Body of pancreas (tissue), 4 donors: ENCODE results near the gene PRSS8. TPM values are rescaled to one million over a fixed set of nuclear protein-coding genes. Genes with fewer than 3 reads are reported as not detected.

Experiments used
- ATAC-seq: fragments of 150-250 bp; one replicate; pipeline ENCODE4 v1.9.1; 2016
- DNase-seq, 4 donors: peaks; one replicate each; pipeline ENCODE4 v3.0.0-alpha.2; 2019
- H3K27ac ChIP-seq, 4 donors: fragments of 200-600 bp; sonication (generic); 1 replicate in 3 of 4; 2 replicates in 1 of 4; pipeline versions ENCODE4 v1.5.1 to v1.6.1; 2016 to 2019; ENCODE audit warnings: mild to moderate bottlenecking in 1 of 4, mixed read lengths in 1 of 4, moderate library complexity in 1 of 4
- H3K27me3 ChIP-seq, 2 donors: fragments of 200-600 bp; sonication (generic); one replicate each; pipeline ENCODE4 v1.6.0; 2016; ENCODE audit warnings: mild to moderate bottlenecking in 1 of 2
- H3K36me3 ChIP-seq, 2 donors: fragments of 200-600 bp; sonication (generic); replicated peaks in 1 of 2; 2 replicates each; pipeline ENCODE4 v1.5.1; 2016; ENCODE audit warnings: low read depth in 2 of 2; ENCODE audit not compliant: insufficient read depth in 1 of 2
- H3K4me1 ChIP-seq: fragments of 200-600 bp; sonication (generic); one replicate; pipeline ENCODE4 v1.6.0; 2016
- H3K4me3 ChIP-seq, 2 donors: fragments of 200-600 bp; sonication (generic); 1 replicate in 1 of 2; 2 replicates in 1 of 2; pipeline ENCODE4 v1.5.1; 2016 to 2019
- H3K9me3 ChIP-seq, 3 donors: fragments of 200-600 bp; sonication (generic); 1 replicate in 2 of 3; 2 replicates in 1 of 3; pipeline ENCODE4 v1.5.1; 2016
- POLR2A ChIP-seq, 3 donors: fragments of 450-650 bp; IDR thresholded peaks; one replicate each; pipeline ENCODE4 v1.6.1; 2016; ENCODE audit warnings: antibody characterized with exemption in 3 of 3, mild to moderate bottlenecking in 2 of 3
- WGBS, 2 donors: methylation state at CpG; one replicate each; pipeline ENCODE4 v1.1.5; 2017; 5-methylcytosine and 5-hydroxymethylcytosine counted together
- intact Hi-C: fragments of 100-400 bp; cut with DNase I; formaldehyde crosslinking; loops from one replicate; pipeline ENCODE4 v1.15.1; 2023
- total RNA-seq, 2 donors: library from RNA; depleted of rRNA; stranded (reverse); fragments of >200 nt; gene quantifications; one replicate each; pipeline ENCODE4 v1.1.0, GENCODE V29; 2016
- TF ChIP-seq, protein P1 (sequence below), 7 experiments: fragments of 450-650 bp in 4 of 7; fragments of 200-600 bp in 3 of 7; sonication (generic) in 3 of 7; IDR thresholded peaks; one replicate each; pipeline ENCODE4 v1.5.1; 2016 to 2019; ENCODE audit warnings: antibody characterized with exemption in 7 of 7

Gene PRSS8
- total RNA-seq = 10 to 100 TPM; 75.5 to 81.7 TPM

DNA sequence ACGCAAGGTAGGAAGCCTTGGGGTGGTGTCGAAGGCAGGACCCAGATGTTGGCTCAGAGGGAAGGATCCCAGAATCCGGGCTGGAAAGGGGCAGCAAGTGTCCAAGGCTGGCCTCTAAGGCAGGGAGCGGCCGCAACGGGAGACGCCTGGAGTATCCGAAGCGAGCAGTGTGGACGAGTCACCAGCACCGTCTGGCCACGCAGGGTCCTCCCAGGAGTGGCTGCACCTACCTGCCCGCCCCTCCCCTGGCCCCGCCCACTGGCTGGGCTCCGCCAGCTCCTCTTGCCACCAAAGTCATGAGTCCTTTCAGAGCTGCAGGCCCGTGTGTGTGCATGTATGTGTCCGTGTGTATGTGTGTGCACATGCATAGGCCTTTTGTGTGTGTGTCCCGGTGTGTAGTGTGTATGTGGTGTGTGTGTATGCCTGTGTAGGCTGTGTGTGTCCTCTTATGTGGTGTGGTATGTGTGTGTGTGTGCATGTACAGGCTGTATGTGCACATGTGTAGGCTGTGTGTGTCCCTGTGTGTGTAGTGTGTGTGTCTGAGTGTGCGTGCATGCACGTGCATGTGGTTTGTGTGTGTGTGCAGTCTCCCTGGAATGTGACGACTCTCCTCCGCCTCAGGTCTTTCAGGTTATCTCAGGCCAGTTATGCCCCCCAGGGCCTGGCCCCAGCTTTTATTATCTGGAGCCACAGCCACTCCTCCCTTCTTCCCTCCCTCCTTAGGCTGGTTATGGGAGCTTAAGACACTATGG is at the start of gene PRSS8:
PRSS8 (minus strand) TSS at position 193 of the 752 bp plus-strand sequence. CDS start 229 bp downstream, outside the sequence.
- peak within 1 kb of the TSS; percentile 94 to 99 (median 94) for H3K27ac ChIP-seq
- no peaks in the 10 kb centered on the region for H3K27me3 ChIP-seq
- DNase-seq (peak; percentile 95 to 97 (median 96)), ATAC-seq (peak; percentile 58)
- intact Hi-C loops = no loop called here
- peaks cover 71% of the 10 kb centered on the region for H3K4me1 ChIP-seq
- TF ChIP-seq, protein P1, sequence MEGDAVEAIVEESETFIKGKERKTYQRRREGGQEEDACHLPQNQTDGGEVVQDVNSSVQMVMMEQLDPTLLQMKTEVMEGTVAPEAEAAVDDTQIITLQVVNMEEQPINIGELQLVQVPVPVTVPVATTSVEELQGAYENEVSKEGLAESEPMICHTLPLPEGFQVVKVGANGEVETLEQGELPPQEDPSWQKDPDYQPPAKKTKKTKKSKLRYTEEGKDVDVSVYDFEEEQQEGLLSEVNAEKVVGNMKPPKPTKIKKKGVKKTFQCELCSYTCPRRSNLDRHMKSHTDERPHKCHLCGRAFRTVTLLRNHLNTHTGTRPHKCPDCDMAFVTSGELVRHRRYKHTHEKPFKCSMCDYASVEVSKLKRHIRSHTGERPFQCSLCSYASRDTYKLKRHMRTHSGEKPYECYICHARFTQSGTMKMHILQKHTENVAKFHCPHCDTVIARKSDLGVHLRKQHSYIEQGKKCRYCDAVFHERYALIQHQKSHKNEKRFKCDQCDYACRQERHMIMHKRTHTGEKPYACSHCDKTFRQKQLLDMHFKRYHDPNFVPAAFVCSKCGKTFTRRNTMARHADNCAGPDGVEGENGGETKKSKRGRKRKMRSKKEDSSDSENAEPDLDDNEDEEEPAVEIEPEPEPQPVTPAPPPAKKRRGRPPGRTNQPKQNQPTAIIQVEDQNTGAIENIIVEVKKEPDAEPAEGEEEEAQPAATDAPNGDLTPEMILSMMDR (IDR thresholded peaks at IDR 0.05) = no peak
- TF ChIP-seq POLR2A (IDR thresholded peaks at IDR 0.05) = peak; percentile 96 to 97 (median 97)
- 11 to 14% methylated on average over 6 to 21 of the region's 22 CpGs for WGBS, 2 donors
- H3K36me3 ChIP-seq = peaks cover 0 to 4% of the 10 kb centered on the region in 2 donors
- H3K4me3 ChIP-seq = peak within 1 kb of the TSS; percentile 44 to 95
- H3K9me3 ChIP-seq = no peaks in the 10 kb centered on the region

- H3K9me3 ChIP-seq = no peaks in the 10 kb centered on the region
- intact Hi-C loops = no loop called here
- 92 to 94% methylated on average over 14 of the region's 14 CpGs for WGBS, 2 donors
- no peak for ATAC-seq
- H3K4me3 ChIP-seq = no peak overlapping the region
- H3K36me3 ChIP-seq = peaks cover 19 to 47% of the 10 kb centered on the region in 2 donors
- TF ChIP-seq, protein P1 (IDR thresholded peaks at IDR 0.05) = no peak
- no peak for TF ChIP-seq POLR2A (IDR thresholded peaks at IDR 0.05)
- H3K4me1 ChIP-seq = peaks cover 25% of the 10 kb centered on the region
- no peak for DNase-seq
- H3K27ac ChIP-seq = no peak overlapping the region
- H3K27me3 ChIP-seq = no peaks in the 10 kb centered on the region
Measured at GRCh38 chr16:31184888-31185287, 49.4 kb upstream of the PRSS8 start.

- 76 to 77% methylated on average over 10 of the region's 10 CpGs for WGBS, 2 donors
- TF ChIP-seq POLR2A (IDR thresholded peaks at IDR 0.05) = no peak
- TF ChIP-seq, protein P1 (IDR thresholded peaks at IDR 0.05) = no peak
- DNase-seq (no peak), ATAC-seq (no peak)
- Histone ChIP-seq H3K4me1 (peaks cover 31% of the 10 kb centered on the region), H3K27me3 (no peaks in the 10 kb centered on the region), H3K9me3 (no peaks in the 10 kb centered on the region), H3K4me3 (no peak overlapping the region), H3K36me3 (peaks cover 9 to 38% of the 10 kb centered on the region in 2 donors), H3K27ac (no peak overlapping the region)
- intact Hi-C loops = no loop called here
Measured at GRCh38 chr16:31183432-31184428, 48.2 kb upstream of the PRSS8 start.

DNA sequence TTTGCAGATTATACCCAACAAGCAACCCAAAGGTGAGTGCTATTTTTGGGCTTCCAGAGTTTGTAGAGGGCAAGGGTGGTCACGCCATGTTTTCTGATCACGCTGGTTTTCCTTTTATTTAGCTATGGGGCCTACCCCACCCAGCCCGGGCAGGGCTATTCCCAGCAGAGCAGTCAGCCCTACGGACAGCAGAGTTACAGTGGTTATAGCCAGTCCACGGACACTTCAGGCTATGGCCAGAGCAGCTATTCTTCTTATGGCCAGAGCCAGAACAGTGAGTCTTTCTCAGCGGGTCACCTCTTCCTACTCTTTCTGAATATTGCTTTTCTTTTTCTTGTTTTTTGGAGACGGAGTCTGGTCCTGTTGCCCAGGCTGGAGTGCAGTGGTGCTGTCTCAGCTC is 46.9 kb upstream of the PRSS8 start:
- Histone ChIP-seq H3K4me1 (peaks cover 31% of the 10 kb centered on the region), H3K36me3 (peaks cover 9 to 28% of the 10 kb centered on the region in 2 donors), H3K4me3 (no peak overlapping the region), H3K27ac (no peak overlapping the region), H3K27me3 (no peaks in the 10 kb centered on the region), H3K9me3 (no peaks in the 10 kb centered on the region)
- intact Hi-C loops = no loop called here
- ATAC-seq (no peak), DNase-seq (no peak)
- TF ChIP-seq, protein P1 (IDR thresholded peaks at IDR 0.05) = no peak
- no peak for TF ChIP-seq POLR2A (IDR thresholded peaks at IDR 0.05)
- 55% methylated on average over 7 of the region's 7 CpGs for WGBS, 2 donors
